ENCODE results near the gene C3. TPM values are rescaled to one million over a fixed set of nuclear protein-coding genes. Genes with fewer than 3 reads are reported as not detected.
A peak's percentile ranks its signal among the peaks of the same experiment; 100 is the strongest.

Gene C3
- polyA plus RNA-seq, 3 donors, result 2.4 to 5.3 (median 3.2) TPM

GRCh38 chr19:6705931-6706632 lies 14.4 kb downstream of the C3 start:
- no peak overlapping the region for H3K4me3 Mint-ChIP-seq
- H3K9me3 Mint-ChIP-seq, result peaks cover 0 to 12% (median 0%) of the 10 kb centered on the region in 7 donors
- DNase-seq, result no peak
- Histone ChIP-seq H4K20me1 (ENCODE audit: insufficient read depth, low read length) (no peaks in the 10 kb centered on the region), H3K4me1 (ENCODE audit: control insufficient read depth in 1 of 2, insufficient read depth in 2 of 2, low read length in 2 of 2) (no peaks in the 10 kb centered on the region), H3K9ac (ENCODE audit: insufficient read depth, low read length, poor library complexity, severe bottlenecking) (no peak overlapping the region), H3K79me2 (ENCODE audit: insufficient read depth, low read length) (no peaks in the 10 kb centered on the region), H3K27ac (ENCODE audit: low read depth in 1 of 2, low read length in 2 of 2) (no peak overlapping the region), H3K27me3 (ENCODE audit: control insufficient read depth in 2 of 2, insufficient read depth in 2 of 2, low read length in 2 of 2) (peaks cover 3 to 19% of the 10 kb centered on the region in 2 donors), H3K4me2 (replicated peaks; ENCODE audit: extremely low read depth, low read length, poor library complexity, severe bottlenecking) (no peak overlapping the region), H3K9me3 (replicated peaks in 1 of 2; ENCODE audit: control insufficient read depth in 1 of 2, insufficient read depth in 1 of 2, low read length in 2 of 2) (no peaks in the 10 kb centered on the region), H3K36me3 (replicated peaks in 1 of 2; ENCODE audit: control insufficient read depth in 1 of 2, insufficient read depth in 2 of 2, low read length in 2 of 2) (no peaks in the 10 kb centered on the region), H2AFZ (ENCODE audit: insufficient read depth, low read depth, low read length, poor library complexity, severe bottlenecking) (no peak overlapping the region), H3K4me3 (replicated peaks in 1 of 3; ENCODE audit: low read depth in 2 of 3, low read length in 3 of 3) (no peak overlapping the region)
- H3K4me1 Mint-ChIP-seq, result peaks cover 9% of the 10 kb centered on the region
- H3K27me3 Mint-ChIP-seq (ENCODE audit: low read depth in 3 of 3), result peaks cover 34 to 51% (median 43%) of the 10 kb centered on the region in 3 donors
- peak overlapping the region in 1 of 7 donors; percentile 46 for H3K27ac Mint-ChIP-seq
- TF ChIP-seq, protein P1, sequence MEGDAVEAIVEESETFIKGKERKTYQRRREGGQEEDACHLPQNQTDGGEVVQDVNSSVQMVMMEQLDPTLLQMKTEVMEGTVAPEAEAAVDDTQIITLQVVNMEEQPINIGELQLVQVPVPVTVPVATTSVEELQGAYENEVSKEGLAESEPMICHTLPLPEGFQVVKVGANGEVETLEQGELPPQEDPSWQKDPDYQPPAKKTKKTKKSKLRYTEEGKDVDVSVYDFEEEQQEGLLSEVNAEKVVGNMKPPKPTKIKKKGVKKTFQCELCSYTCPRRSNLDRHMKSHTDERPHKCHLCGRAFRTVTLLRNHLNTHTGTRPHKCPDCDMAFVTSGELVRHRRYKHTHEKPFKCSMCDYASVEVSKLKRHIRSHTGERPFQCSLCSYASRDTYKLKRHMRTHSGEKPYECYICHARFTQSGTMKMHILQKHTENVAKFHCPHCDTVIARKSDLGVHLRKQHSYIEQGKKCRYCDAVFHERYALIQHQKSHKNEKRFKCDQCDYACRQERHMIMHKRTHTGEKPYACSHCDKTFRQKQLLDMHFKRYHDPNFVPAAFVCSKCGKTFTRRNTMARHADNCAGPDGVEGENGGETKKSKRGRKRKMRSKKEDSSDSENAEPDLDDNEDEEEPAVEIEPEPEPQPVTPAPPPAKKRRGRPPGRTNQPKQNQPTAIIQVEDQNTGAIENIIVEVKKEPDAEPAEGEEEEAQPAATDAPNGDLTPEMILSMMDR (IDR thresholded peaks at IDR 0.05), result no peak
- intact Hi-C loops (cut with micrococcal nuclease), result loop anchor here in 1 of 2 donors (10.0 kb wide), 1 partner anchor 61 kb away; no protein-coding TSS in a partner anchor
- WGBS (ENCODE audit: insufficient coverage), result 96% methylated on average over 7 of the region's 11 CpGs
- no peaks in the 10 kb centered on the region for H3K36me3 Mint-ChIP-seq

- 84% methylated on average over 4 of the region's 8 CpGs for WGBS (ENCODE audit: insufficient coverage)
- Mint-ChIP-seq H3K36me3 (no peaks in the 10 kb centered on the region), H3K4me1 (peaks cover 7% of the 10 kb centered on the region), H3K27ac (no peak overlapping the region), H3K4me3 (no peak overlapping the region), H3K27me3 (ENCODE audit: low read depth in 3 of 3) (peaks cover 5 to 38% (median 18%) of the 10 kb centered on the region in 3 donors), H3K9me3 (peaks cover 0 to 2% (median 0%) of the 10 kb centered on the region in 7 donors)
- H3K36me3 ChIP-seq (replicated peaks in 1 of 2; ENCODE audit: control insufficient read depth in 1 of 2, insufficient read depth in 2 of 2, low read length in 2 of 2), result no peaks in the 10 kb centered on the region
- H2AFZ ChIP-seq (ENCODE audit: insufficient read depth, low read depth, low read length, poor library complexity, severe bottlenecking), result no peak overlapping the region
- TF ChIP-seq, protein P1 (IDR thresholded peaks at IDR 0.05), result no peak
- H3K4me3 ChIP-seq (replicated peaks in 1 of 3; ENCODE audit: low read depth in 2 of 3, low read length in 3 of 3), result no peak overlapping the region
- H3K27ac ChIP-seq (ENCODE audit: low read depth in 1 of 2, low read length in 2 of 2), result no peak overlapping the region
- H3K9me3 ChIP-seq (replicated peaks in 1 of 2; ENCODE audit: control insufficient read depth in 1 of 2, insufficient read depth in 1 of 2, low read length in 2 of 2), result no peaks in the 10 kb centered on the region
- H3K9ac ChIP-seq (ENCODE audit: insufficient read depth, low read length, poor library complexity, severe bottlenecking), result no peak overlapping the region
- no peaks in the 10 kb centered on the region for H3K79me2 ChIP-seq (ENCODE audit: insufficient read depth, low read length)
- peaks cover 0 to 3% of the 10 kb centered on the region in 2 donors for H3K27me3 ChIP-seq (ENCODE audit: control insufficient read depth in 2 of 2, insufficient read depth in 2 of 2, low read length in 2 of 2)
- intact Hi-C loops (cut with micrococcal nuclease), result loop anchor here in 1 of 2 donors (10.0 kb wide), 1 partner anchor 56 kb away; no protein-coding TSS in a partner anchor
- DNase-seq, result no peak
- no peaks in the 10 kb centered on the region for H4K20me1 ChIP-seq (ENCODE audit: insufficient read depth, low read length)
- no peak overlapping the region for H3K4me2 ChIP-seq (replicated peaks; ENCODE audit: extremely low read depth, low read length, poor library complexity, severe bottlenecking)
- H3K4me1 ChIP-seq (ENCODE audit: control insufficient read depth in 1 of 2, insufficient read depth in 2 of 2, low read length in 2 of 2), result peaks cover 5 to 6% of the 10 kb centered on the region in 2 donors
These were observed 19.7 kb downstream of the C3 start for GRCh38 chr19:6700586-6701316.

Measured in CD14-positive monocyte (primary cell).